ENCODE measurements around the gene SMARCD3.

- no peak for TF ChIP-seq POLR2A (IDR thresholded peaks at IDR 0.05)
- TF ChIP-seq, protein P1, sequence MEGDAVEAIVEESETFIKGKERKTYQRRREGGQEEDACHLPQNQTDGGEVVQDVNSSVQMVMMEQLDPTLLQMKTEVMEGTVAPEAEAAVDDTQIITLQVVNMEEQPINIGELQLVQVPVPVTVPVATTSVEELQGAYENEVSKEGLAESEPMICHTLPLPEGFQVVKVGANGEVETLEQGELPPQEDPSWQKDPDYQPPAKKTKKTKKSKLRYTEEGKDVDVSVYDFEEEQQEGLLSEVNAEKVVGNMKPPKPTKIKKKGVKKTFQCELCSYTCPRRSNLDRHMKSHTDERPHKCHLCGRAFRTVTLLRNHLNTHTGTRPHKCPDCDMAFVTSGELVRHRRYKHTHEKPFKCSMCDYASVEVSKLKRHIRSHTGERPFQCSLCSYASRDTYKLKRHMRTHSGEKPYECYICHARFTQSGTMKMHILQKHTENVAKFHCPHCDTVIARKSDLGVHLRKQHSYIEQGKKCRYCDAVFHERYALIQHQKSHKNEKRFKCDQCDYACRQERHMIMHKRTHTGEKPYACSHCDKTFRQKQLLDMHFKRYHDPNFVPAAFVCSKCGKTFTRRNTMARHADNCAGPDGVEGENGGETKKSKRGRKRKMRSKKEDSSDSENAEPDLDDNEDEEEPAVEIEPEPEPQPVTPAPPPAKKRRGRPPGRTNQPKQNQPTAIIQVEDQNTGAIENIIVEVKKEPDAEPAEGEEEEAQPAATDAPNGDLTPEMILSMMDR (IDR thresholded peaks at IDR 0.05) = no peak
Observed at GRCh38 chr7:151255390-151255789, 6.9 kb upstream of the SMARCD3 start.
